ENCODE data around the gene C11orf97.
"Not testable (repeated sequence)": the region's sequence is repeated elsewhere in the genome, so short reads cannot be mapped to it uniquely, and the experiment has no call there.

C11orf97 gene

GRCh38 chr11:94525546-94526324 lies 13.5 kb downstream of the C11orf97 start:
- DNase-seq (ENCODE audit: low read depth, low spot score): peak; percentile 75

- no peak for DNase-seq (ENCODE audit: low read depth, low spot score)
Observed at GRCh38 chr11:94526645-94527438, 14.6 kb downstream of the C11orf97 start.

GRCh38 chr11:94528551-94528950 lies 16.3 kb downstream of the C11orf97 start:
- DNase-seq (ENCODE audit: low read depth, low spot score): no peak

- no peak for DNase-seq (ENCODE audit: low read depth, low spot score)
Observed at GRCh38 chr11:94532211-94532610, 19.9 kb downstream of the C11orf97 start.

- no peak for DNase-seq (ENCODE audit: low read depth, low spot score)
Observed at GRCh38 chr11:94533206-94533605, 20.9 kb downstream of the C11orf97 start.

GRCh38 chr11:94533696-94534630 lies 21.7 kb downstream of the C11orf97 start:
- DNase-seq (ENCODE audit: low read depth, low spot score): no peak

GRCh38 chr11:94536386-94536785 lies 24.1 kb downstream of the C11orf97 start:
- DNase-seq (ENCODE audit: low read depth, low spot score): no peak

GRCh38 chr11:94537031-94537600 lies 24.9 kb downstream of the C11orf97 start:
- DNase-seq (ENCODE audit: low read depth, low spot score): peak; percentile 32

- no peak for DNase-seq (ENCODE audit: low read depth, low spot score)
Observed at GRCh38 chr11:94539420-94539819, 27.2 kb downstream of the C11orf97 start.

GRCh38 chr11:94543695-94544645 lies 31.7 kb downstream of the C11orf97 start, which contains the start of gene FUT4:
FUT4 (plus strand) TSS chr11:94543921; CDS start chr11:94544134, 213 bp downstream.
- DNase-seq (ENCODE audit: low read depth, low spot score): peak; percentile 92

GRCh38 chr11:94544646-94545263 lies 32.5 kb downstream of the C11orf97 start:
- no peak for DNase-seq (ENCODE audit: low read depth, low spot score)

GRCh38 chr11:94545264-94546161 lies 33.3 kb downstream of the C11orf97 start:
- no peak for DNase-seq (ENCODE audit: low read depth, low spot score)

GRCh38 chr11:94546162-94546470 lies 33.9 kb downstream of the C11orf97 start:
- no peak for DNase-seq (ENCODE audit: low read depth, low spot score)

- no peak for DNase-seq (ENCODE audit: low read depth, low spot score)
Observed at GRCh38 chr11:94546886-94547285, 34.6 kb downstream of the C11orf97 start.

GRCh38 chr11:94549146-94549545 lies 36.9 kb downstream of the C11orf97 start:
- no peak for DNase-seq (ENCODE audit: low read depth, low spot score)

GRCh38 chr11:94550513-94550912 lies 38.3 kb downstream of the C11orf97 start:
- DNase-seq (ENCODE audit: low read depth, low spot score): no peak

GRCh38 chr11:94553938-94554337 lies 41.7 kb downstream of the C11orf97 start:
- DNase-seq (ENCODE audit: low read depth, low spot score): peak; percentile 36

- not testable (repeated sequence) for DNase-seq (ENCODE audit: low read depth, low spot score)
Observed at GRCh38 chr11:94555752-94556329, 43.6 kb downstream of the C11orf97 start.
